ENCODE data around the gene DOP1A. TPM values are rescaled to one million over a fixed set of nuclear protein-coding genes. Genes with fewer than 3 reads are reported as not detected.

The DOP1A gene
- total and polyA plus RNA-seq, 10 donors = 4.8 to 47.6 (median 26.0) TPM

- Histone ChIP-seq H3K36me3 (peaks cover under 1 to 94% (median 34%) of the 10 kb centered on the region in 6 donors), H3K27ac (no peak overlapping the region), H3K9me3 (no peaks in the 10 kb centered on the region), H3K4me1 (no peaks in the 10 kb centered on the region), H3K27me3 (replicated peaks in 1 of 7) (no peaks in the 10 kb centered on the region), H3K4me3 (no peak overlapping the region)
- WGBS, 5 donors = 83 to 94% (median 87%) methylated on average over 3 of the region's 3 CpGs
- TF ChIP-seq CTCF (IDR thresholded peaks at IDR 0.05 in 8 of 11, conservative IDR thresholded peaks at IDR 0.05 in 3 of 11) (no peak), POLR2AphosphoS5 (IDR thresholded peaks at IDR 0.05) (no peak), POLR2A (IDR thresholded peaks at IDR 0.05) (no peak)
- DNase-seq = no peak
- intact Hi-C loops (cut with DNase I; ENCODE audit: low total_unique reads) = no loop called here
Measured at GRCh38 chr6:83138758-83139157, 71.3 kb downstream of the DOP1A start.

GRCh38 chr6:83151114-83151513, 83.6 kb downstream of the DOP1A start:
- intact Hi-C loops (cut with DNase I; ENCODE audit: low total_unique reads) = no loop called here
- 93 to 99% (median 98%) methylated on average over 2 of the region's 2 CpGs for WGBS, 5 donors
- no peak overlapping the region for H3K27ac ChIP-seq

GRCh38 chr6:83152913-83153312, 85.4 kb downstream of the DOP1A start:
- TF ChIP-seq CTCF (IDR thresholded peaks at IDR 0.05 in 8 of 11, conservative IDR thresholded peaks at IDR 0.05 in 3 of 11) = no peak
- no peak for TF ChIP-seq POLR2A (IDR thresholded peaks at IDR 0.05)
- TF ChIP-seq POLR2AphosphoS5 (IDR thresholded peaks at IDR 0.05) = no peak
- Histone ChIP-seq H3K27me3 (replicated peaks in 1 of 7) (no peaks in the 10 kb centered on the region), H3K4me3 (no peak overlapping the region), H3K36me3 (peaks cover 0 to 100% (median 58%) of the 10 kb centered on the region in 6 donors), H3K9me3 (no peaks in the 10 kb centered on the region), H3K27ac (no peak overlapping the region), H3K4me1 (no peaks in the 10 kb centered on the region)
- 67 to 95% (median 88%) methylated on average over 1 of the region's 1 CpG for WGBS, 5 donors
- intact Hi-C loops (cut with DNase I; ENCODE audit: low total_unique reads) = no loop called here
- no peak for DNase-seq

More at GRCh38 chr6:83151114-83151513, 83.6 kb downstream of the DOP1A start:
- Histone ChIP-seq H3K9me3 (no peaks in the 10 kb centered on the region), H3K36me3 (peaks cover 0 to 100% (median 50%) of the 10 kb centered on the region in 6 donors), H3K27me3 (replicated peaks in 1 of 7) (no peaks in the 10 kb centered on the region), H3K4me3 (no peak overlapping the region), H3K4me1 (no peaks in the 10 kb centered on the region)
- no peak for TF ChIP-seq POLR2AphosphoS5 (IDR thresholded peaks at IDR 0.05)
- TF ChIP-seq CTCF (IDR thresholded peaks at IDR 0.05 in 8 of 11, conservative IDR thresholded peaks at IDR 0.05 in 3 of 11) = no peak
- no peak for TF ChIP-seq POLR2A (IDR thresholded peaks at IDR 0.05)
- no peak for DNase-seq

- Histone ChIP-seq H3K9me3 (no peaks in the 10 kb centered on the region), H3K27me3 (replicated peaks in 1 of 7) (no peaks in the 10 kb centered on the region), H3K27ac (no peak overlapping the region), H3K36me3 (peaks cover 0 to 100% (median 59%) of the 10 kb centered on the region in 6 donors), H3K4me3 (no peak overlapping the region), H3K4me1 (no peaks in the 10 kb centered on the region)
- no peak for TF ChIP-seq POLR2AphosphoS5 (IDR thresholded peaks at IDR 0.05)
- no peak for TF ChIP-seq CTCF (IDR thresholded peaks at IDR 0.05 in 8 of 11, conservative IDR thresholded peaks at IDR 0.05 in 3 of 11)
- TF ChIP-seq POLR2A (IDR thresholded peaks at IDR 0.05) = no peak
- no peak for DNase-seq
- intact Hi-C loops (cut with DNase I; ENCODE audit: low total_unique reads) = no loop called here
- 91 to 98% (median 93%) methylated on average over 4 of the region's 4 CpGs for WGBS, 5 donors
Measured at GRCh38 chr6:83153883-83154521, 86.5 kb downstream of the DOP1A start.
